COLO668 (cell line): ENCODE data around the gene CAMKK1.

Source experiments
- DNase-seq: peaks from one replicate; lab custom pipeline; 2025; ENCODE audit not compliant: unreplicated experiment; lab: John Stamatoyannopoulos, UW

The CAMKK1 gene

GRCh38 chr17:3814361-3814760 is 78.5 kb downstream of the CAMKK1 start:
- DNase-seq: no peak

- no peak for DNase-seq
These were observed 79.7 kb downstream of the CAMKK1 start for GRCh38 chr17:3813171-3813570.

- no peak for DNase-seq
These were observed 80.1 kb downstream of the CAMKK1 start for GRCh38 chr17:3812771-3813170.

- DNase-seq: no peak
These were observed 80.6 kb downstream of the CAMKK1 start for GRCh38 chr17:3812284-3812683.
